Fibroblast of peridontal ligament (primary cell): ENCODE results near the gene LHFPL6.

ENCODE experiments used
- DNase-seq: peaks from one replicate; pipeline ENCODE4 v3.0.0-alpha.2; 2010; ENCODE audit errors: extremely low read depth

Gene LHFPL6

DNA sequence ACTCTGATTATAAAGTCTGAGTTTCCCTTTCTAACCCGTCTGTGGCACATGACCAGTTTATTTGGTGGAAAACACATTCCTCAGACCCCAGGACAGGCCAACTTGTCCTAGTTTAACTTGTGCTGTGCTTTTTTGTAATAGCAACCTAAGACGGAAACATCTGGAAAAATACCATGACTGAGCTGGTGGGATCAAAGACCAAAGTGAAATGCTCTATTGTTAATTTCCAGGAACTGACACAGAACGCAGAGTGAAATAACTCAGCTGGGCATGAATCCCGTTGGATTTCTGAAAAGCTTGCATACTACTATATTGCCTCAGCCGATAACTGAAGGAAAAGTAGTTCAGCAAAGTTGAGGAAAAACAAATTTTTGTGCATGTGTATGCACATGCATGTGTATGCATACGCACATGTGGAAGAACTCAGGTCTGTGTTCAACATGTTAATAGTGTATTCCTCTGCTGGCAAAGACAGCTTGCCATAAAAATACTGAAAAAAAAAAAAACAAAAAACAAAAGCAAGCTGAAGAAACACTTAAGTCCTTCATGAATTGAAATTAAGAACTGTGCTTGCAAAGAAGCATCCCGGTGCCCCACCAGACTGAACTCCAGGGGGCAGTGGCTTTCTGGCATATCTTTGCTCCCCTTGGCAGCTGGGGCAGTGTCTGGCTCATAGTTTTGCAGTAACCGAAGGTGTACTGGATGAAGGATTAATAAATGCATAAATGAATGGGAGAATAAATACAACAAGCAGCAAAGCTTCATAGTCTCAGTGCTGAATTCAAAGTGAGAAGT, 187.8 kb downstream of the LHFPL6 start:
- peak; percentile 77 for DNase-seq

DNA sequence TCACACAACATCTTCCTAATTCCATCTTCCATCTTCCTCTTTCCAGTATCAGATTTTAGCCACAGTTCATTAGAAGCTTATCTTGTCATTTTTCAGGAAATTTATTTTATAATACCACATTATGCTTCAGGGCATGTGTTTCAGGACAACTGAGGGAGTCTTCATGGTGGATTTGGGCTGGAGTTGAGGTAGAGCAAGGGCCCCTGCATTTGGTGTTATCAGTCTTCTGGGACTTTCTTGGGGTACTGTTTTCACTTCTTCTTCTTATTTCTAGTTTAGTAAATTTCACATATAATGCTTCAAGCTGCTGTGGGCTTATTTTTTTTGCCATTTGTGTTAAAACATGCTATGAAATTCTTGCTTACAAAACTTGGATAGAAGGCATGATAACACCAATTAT, 188.7 kb downstream of the LHFPL6 start:
- no peak for DNase-seq

DNA sequence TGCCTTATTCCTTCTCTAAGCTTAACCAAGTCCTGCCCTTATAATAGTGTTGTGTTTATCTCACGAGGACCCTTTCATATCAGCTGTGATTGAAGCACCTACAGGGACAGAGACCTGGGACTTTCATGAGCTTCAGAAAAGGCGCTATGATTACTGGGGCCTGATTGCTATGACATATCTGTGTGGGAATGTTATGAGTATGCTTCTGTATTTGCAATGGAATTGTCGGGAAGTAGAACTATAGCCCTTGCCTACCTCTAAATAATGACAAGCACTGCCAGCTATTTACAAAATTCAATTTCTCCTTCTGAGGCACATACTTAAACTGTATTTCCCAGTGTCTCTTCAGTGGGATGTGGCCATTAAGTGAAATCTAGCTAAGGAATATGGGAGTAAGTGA, 191.5 kb downstream of the LHFPL6 start:
- peak; percentile 33 for DNase-seq

- DNase-seq = no peak
Observed at GRCh38 chr13:39410964-39411363, 192.0 kb downstream of the LHFPL6 start.

DNA sequence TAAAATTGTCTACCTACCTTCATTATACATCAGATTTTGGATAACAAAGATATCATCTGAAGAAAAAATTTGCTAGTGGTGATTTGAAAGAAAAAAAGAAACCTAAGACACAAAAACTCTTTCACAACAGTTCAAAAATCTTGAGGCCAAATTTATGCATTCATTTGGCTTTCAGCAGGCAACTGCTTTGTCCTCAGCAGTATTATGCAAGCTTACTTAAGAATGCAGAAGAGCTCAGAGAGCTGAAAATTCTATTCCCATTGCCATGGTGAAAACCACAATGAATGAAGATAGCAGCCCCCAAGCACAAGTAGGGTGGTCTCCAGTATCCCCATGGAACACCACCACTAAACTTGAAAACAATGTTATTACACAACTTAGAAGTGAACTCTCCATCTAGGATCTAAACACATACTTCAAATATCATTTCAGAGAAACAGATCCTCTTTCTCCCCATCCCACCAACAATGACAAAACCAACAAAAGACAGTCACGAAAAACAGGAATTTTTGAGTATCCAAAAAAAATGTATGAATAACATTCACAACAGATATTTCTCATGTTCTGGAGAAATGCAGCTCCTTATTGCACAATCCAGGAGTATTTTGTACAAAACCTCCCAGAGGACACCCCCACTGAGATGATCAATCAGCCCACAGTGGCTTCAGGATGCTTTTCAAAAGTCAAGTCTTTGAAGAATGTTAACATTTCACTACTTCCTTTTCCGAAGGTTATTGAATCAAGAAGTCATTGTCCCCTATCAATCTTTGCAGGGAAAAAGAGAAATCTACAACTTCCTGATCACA, 192.7 kb downstream of the LHFPL6 start:
- peak; percentile 94 for DNase-seq

DNA sequence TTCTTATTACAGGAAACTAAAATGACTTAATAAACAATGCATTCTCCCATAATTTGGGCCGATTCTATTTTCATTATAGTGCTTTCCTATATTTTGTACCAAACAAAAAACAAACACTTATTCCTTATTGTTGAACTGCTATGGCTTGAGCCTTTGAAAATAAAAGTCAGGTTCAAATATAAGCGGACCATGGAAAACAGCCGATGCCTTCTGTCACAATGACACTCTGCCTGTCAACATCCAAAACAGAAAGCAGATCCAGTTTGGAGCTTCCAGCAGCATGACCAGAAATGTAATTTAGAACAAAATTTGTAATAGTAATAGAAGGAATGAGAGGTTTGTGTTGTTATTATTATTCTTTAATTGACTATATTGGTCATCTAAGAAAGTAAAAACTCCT, 194.5 kb downstream of the LHFPL6 start:
- DNase-seq = no peak

GRCh38 chr13:39407786-39408185, 195.2 kb downstream of the LHFPL6 start:
- no peak for DNase-seq

- no peak for DNase-seq
Observed at GRCh38 chr13:39407138-39407537, 195.9 kb downstream of the LHFPL6 start.

DNA sequence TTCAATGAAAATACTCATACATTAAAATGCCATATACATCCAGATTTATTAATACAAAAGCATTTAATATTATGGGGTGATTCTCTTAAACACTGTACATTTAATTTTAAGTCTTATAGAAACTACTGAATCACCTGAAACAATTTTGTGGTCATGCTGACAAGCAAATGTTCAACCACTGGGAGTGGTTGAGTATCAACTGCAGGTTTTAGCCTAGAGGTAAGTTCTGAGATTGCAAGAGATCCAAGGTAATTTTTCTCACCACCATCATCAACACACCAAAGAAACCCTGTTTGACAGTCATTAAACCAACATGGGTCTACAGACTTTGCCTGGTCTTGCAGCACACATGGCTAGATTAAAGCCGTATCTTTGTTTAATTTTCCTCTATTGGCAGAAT, 196.3 kb downstream of the LHFPL6 start:
- DNase-seq = no peak

GRCh38 chr13:39405596-39406205, 197.3 kb downstream of the LHFPL6 start:
- DNase-seq = no peak

GRCh38 chr13:39405107-39405506, 197.9 kb downstream of the LHFPL6 start:
- DNase-seq = peak; percentile 47

DNA sequence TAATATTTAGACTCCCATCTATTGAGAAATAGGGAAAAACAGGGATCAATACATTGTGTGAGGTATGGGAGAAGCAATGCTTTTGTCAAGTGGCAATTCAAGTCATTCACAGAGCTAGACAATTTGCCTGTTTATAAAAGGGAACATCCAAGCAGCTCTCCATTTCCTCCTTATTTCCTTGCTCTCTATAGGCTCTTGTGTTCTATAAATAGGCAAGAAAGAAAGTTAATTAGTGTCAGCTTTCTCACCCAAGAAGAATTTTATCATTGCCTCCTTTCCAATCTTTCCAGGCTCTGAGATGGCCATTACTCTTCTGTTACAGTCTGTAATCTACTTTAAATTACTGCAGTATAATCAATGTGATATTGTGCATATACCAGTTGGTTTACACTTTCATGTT, 199.9 kb downstream of the LHFPL6 start:
- no peak for DNase-seq

DNA sequence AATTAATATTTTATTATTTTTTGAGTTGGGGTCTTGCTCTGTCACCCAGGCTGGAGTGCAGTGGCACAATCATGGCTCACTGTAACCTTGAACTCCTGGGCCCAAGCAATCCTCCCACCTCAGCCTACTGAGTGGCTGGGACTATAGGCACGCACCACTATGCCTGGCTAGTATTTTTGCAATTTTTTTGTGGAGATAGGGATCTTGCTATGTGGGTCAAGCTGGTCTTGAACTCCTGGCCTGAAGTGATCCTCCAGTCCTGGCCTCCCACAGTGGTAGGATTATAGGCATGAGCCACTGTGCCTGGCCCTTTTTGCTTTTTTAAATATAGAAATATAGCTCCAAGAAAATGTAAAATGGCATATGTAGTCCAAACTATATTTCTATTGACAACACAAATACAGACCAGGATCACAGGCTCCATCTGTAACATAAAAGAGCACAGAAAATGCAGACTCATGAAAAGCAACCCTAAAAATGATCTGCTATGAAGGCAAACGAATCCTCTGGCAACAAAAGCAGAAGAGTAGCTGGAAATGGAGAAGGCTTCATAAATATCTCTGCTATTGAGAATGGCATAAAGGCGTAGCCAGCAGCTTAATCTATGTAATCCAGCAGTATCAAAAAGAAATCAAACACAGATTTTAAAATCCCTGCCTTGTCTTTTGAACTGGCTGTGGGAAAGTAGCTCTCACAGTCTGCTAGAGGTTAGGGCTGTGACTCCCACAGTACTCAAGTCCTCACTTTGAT, 200.6 kb downstream of the LHFPL6 start:
- DNase-seq = no peak

DNA sequence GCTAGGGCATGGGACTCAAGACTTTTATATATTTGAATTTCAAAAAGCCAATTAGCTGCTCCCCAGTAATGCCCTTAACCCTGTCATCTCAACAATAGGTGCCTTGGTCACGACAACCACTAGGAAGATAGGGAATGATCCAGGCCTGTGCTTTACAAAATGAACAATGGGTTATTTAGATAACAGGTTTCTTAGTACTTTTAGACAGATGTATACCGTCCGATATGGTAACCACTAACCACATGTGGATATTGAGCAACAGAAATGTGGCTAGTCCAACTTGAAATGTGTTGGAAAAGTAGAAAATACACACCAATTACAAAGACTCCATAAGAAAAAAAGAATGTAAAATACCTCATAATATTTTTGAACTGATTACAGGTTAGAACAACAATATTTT, 201.2 kb downstream of the LHFPL6 start:
- DNase-seq = no peak

DNA sequence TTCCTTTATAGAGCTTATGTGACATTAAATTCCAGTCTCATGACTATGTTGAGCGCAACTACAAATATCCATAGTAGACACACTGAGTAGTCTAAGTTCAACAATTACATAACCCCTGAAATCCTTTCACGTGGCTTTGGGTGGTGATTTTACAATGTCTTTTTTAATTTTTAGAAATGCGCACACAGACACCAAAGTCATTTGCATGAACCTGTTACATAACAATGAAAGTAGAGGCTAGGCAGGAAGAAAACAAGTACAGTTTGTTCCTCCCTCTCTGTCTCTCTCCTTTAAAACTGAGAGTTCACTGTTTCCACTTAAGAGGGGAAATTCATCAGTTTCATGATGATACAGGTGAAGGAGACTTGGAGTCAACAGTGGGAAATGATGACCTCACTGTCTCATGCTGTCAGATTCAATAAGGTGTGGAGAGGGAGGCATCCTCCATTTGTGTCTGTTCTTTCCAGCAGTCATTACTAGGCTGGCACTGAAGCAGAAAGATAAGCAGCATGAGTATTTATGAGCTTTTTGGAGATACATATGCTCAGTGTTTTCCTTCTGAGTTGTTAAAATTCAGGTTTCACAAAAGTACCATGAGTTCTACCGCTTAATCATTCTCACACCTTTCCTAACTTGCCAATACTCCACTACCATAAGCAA, 201.8 kb downstream of the LHFPL6 start:
- DNase-seq = no peak

- no peak for DNase-seq
Observed at GRCh38 chr13:39399102-39399501, 203.9 kb downstream of the LHFPL6 start.

DNA sequence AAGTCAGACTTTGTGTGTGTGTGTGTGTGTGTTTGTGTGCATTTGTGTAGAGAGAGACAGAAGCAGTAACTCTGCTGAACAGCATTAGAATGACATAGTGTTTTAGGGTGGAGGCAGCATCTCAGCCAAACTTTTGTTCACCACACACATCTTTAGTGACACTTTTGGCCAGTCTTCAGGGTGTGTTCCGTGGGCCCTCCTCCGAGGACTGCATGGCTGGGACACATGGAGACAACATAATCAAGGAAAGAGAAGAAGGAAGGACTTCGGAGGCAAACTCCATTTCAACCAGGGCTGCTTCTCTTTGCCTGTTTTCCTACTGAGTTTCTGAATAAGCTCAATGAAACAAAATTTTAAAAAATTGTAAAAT, 205.1 kb downstream of the LHFPL6 start:
- DNase-seq = peak; percentile 35

DNA sequence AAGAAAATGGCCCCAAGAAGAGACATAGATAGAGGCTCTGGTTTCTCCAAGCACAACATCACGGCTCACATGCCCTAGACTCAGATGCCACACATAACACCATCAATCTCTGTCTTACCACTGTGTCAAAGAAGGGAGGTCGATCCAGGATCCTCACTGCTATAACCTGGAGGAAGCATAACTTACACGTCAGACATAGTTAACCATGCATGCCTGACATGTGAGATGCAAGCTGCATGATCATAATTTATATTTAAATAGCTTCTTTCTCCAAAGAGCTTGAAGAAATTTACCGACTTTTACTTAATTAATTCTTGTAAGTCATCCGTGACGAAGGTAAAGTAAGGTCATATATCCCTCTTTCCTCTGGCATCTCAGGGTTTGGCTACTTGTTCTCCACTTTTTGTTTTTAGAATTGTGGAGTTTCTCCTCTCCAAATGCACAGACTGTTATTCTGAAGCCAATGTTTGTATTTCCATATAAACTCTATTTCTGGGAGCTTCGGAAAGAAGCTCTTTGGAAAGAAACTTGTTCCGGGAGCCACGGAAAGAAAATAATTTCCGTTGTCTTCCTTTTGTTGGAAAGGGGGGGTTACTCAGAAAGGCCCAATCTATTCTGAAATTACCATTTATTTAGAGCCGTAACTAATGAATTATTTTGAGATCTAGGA, 205.6 kb downstream of the LHFPL6 start:
- DNase-seq = no peak

DNA sequence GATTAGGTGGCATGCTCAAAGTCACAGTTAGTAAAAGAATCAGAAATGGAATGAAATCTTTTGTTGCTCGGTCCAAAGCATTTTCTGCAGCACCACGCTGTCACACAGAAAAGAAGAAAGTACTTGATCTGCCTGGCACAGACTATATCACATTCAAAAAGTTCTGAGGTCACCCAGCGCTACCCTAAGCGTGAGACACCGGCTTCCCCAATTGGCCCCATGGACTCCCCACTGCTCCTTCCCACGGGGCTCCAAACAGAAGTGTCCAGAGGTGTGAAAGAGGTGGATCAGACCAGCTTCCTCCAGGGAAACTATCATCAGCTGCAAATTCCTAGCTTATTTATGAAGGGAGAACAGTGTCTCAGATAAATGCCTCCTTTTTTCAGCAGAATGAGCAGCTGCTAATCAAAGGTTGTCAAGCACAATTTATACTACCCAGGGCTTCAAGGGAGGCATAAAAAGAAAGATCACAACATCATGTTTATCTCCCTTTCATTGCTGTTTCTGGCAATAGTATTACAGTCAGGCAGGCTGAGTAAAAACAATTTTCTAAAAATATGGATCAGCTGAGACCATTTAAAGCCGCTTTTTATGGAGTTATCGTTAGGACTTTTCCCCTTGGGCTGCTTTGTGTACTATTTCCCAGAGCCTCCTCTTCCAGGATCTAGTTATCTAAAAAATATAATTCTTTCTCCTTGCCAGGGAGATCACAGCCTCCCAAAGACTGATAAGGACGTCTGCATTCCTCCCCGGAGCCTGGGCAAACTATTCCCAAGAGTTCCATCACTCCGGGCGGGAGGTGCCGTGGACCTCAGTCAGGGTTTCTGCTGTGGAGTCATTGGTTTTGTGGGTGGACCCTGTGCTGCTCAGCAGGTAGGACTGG, 208.0 kb downstream of the LHFPL6 start:
- DNase-seq = no peak

DNA sequence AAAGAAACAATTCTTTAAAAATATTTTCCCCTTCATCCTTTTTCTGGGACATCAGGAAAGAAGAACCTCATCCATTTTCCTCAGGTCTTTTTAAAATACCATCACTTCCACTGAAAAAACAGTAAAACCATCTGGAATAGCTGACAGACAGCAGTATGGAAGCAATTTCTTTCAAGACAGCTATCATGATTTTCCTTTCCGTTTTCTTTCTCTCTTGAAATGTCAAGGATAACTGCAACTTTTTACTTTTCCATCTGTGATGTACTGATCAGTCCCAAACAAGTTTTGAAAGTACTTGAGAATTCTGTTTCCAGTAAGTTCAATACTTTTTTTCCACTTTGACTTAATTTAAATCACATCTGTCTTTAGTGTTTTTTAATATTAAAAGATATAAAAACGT, 211.2 kb downstream of the LHFPL6 start:
- no peak for DNase-seq
